ENCODE measurements around the gene PSMB11. TPM values are rescaled to one million over a fixed set of nuclear protein-coding genes. Genes with fewer than 3 reads are reported as not detected.

PSMB11 gene
- total RNA-seq, 1 experiment from 2014 or later = not detected

DNA sequence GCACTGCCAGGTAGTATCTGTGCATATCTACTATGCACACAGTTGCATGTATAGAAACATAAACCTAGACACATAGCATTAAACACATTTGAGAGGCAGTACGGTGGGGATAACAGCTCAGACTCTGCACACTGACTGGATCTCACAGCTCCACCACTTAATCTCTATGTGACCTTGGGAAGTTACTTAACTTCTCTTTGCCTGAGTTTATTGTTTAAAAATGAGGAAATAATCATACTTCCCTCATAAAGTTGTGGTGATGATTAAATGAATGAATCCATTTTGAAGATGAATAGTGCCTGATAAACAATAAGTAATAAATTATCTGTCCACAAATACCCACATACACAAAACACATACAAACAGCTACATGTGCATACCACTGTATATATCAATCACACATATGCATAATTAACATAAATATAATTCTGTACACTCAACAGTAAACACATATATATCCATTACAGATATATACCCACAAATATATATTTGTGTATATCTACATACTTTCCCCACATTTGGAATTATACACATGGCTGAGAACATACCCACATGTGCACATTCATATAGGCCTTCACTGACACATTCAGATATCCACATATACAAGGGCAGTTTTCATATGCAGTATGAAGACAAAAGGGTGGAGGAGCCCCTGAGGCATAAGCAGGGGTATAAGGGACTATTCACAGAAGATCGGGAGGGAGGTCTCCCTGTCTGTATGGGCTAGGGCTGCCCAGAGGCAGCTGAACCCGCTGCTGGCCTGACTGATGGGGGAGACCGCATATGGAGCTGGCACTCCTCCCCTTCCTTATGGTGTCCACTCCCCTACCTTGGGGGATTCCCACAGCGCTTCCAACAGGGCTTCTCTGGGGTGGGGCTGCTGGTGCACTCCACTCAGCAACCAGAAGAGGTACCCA lies 9.4 kb downstream of the PSMB11 start:
- no peak overlapping the region for H3K4ac ChIP-seq (ENCODE audit: low read depth, low read length)
- no peak overlapping the region for H3K4me3 Mint-ChIP-seq

More for the DNA sequence above, 9.4 kb downstream of the PSMB11 start:
- H3K79me2 ChIP-seq (ENCODE audit: insufficient read depth, low read length) = no peaks in the 10 kb centered on the region
- no peak overlapping the region for H3K56ac ChIP-seq (ENCODE audit: insufficient read length, low read depth, low read length)
- no peak overlapping the region for H2BK5ac ChIP-seq (ENCODE audit: insufficient read length, low read length)
- H2BK20ac ChIP-seq (ENCODE audit: low read depth, low read length, poor library complexity, severe bottlenecking) = no peak overlapping the region
- no peak overlapping the region for H2BK120ac ChIP-seq (ENCODE audit: low read depth, low read length, poor library complexity, severe bottlenecking)
- H3K23ac ChIP-seq (ENCODE audit: insufficient read length, low read depth, low read length) = no peak overlapping the region
- H3K14ac ChIP-seq (ENCODE audit: insufficient read depth, low read length) = no peak overlapping the region
- H3K23me2 ChIP-seq (ENCODE audit: insufficient read length, low read depth, low read length, poor library complexity, severe bottlenecking) = peaks cover 3% of the 10 kb centered on the region
- no peak overlapping the region for H3T11ph ChIP-seq (ENCODE audit: low read length)
- no peak overlapping the region for H3K18ac ChIP-seq (ENCODE audit: insufficient read length, low read depth, low read length)
- no peaks in the 10 kb centered on the region for H3K79me1 ChIP-seq (ENCODE audit: insufficient read depth, low read depth, low read length, poor library complexity, severe bottlenecking)
- H3K9ac ChIP-seq (ENCODE audit: extremely low read depth, insufficient read length, low read length) = no peak overlapping the region
- H2BK15ac ChIP-seq (ENCODE audit: low read depth, low read length) = no peak overlapping the region
- H4K5ac ChIP-seq (ENCODE audit: insufficient read length, low read depth, low read length) = no peak overlapping the region
- Mint-ChIP-seq H3K27me3 (ENCODE audit: low read depth) (peaks cover 2% of the 10 kb centered on the region; the same call in 1 of the 2 replicates), H3K27ac (no peak overlapping the region), H3K9me3 (no peaks in the 10 kb centered on the region), H3K4me1 (peaks cover 8 to 15% of the 10 kb centered on the region in 2 experiments), H3K36me3 (ENCODE audit: insufficient read depth in 1 of 3, low read depth in 3 of 3) (peaks cover 13 to 46% (median 25%) of the 10 kb centered on the region in 3 experiments)
- no peaks in the 10 kb centered on the region for H3K9me3 ChIP-seq (ENCODE audit: control insufficient read depth, low read depth, low read length)
- no peaks in the 10 kb centered on the region; the same call in 1 of the 2 replicates for H3K4me1 ChIP-seq (ENCODE audit: insufficient read depth, low read length)
- no CpG with 5 or more reads among the region's 5 CpGs for WGBS (ENCODE audit: extremely low coverage, insufficient read length, low lambda C conversion rate)
- H2AFZ ChIP-seq (ENCODE audit: low read length) = no peak overlapping the region
- H3K4me2 ChIP-seq (ENCODE audit: insufficient read depth, insufficient read length, low read length) = no peak overlapping the region
- H2AK5ac ChIP-seq (ENCODE audit: insufficient read length, low read length) = no peak overlapping the region
- no peaks in the 10 kb centered on the region for H4K20me1 ChIP-seq (ENCODE audit: control insufficient read depth, insufficient read depth, insufficient read length)
- H3K27me3 ChIP-seq (ENCODE audit: insufficient read depth, low read length) = no peaks in the 10 kb centered on the region
- TF ChIP-seq, protein P1, sequence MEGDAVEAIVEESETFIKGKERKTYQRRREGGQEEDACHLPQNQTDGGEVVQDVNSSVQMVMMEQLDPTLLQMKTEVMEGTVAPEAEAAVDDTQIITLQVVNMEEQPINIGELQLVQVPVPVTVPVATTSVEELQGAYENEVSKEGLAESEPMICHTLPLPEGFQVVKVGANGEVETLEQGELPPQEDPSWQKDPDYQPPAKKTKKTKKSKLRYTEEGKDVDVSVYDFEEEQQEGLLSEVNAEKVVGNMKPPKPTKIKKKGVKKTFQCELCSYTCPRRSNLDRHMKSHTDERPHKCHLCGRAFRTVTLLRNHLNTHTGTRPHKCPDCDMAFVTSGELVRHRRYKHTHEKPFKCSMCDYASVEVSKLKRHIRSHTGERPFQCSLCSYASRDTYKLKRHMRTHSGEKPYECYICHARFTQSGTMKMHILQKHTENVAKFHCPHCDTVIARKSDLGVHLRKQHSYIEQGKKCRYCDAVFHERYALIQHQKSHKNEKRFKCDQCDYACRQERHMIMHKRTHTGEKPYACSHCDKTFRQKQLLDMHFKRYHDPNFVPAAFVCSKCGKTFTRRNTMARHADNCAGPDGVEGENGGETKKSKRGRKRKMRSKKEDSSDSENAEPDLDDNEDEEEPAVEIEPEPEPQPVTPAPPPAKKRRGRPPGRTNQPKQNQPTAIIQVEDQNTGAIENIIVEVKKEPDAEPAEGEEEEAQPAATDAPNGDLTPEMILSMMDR (conservative IDR thresholded peaks at IDR 0.05) = no peak
- H3K27ac ChIP-seq (ENCODE audit: insufficient read length, low read depth, low read length) = no peak overlapping the region
- no peak overlapping the region for H4K8ac ChIP-seq (replicated peaks; ENCODE audit: insufficient read length, low read depth, low read length)
- H2BK12ac ChIP-seq (ENCODE audit: insufficient read length, low read depth, low read length) = no peak overlapping the region
- no peak for DNase-seq
- H4K91ac ChIP-seq (ENCODE audit: insufficient read length, low read depth, low read length) = no peak overlapping the region
